Spleen (tissue), 11 donors: ENCODE measurements around the gene EIF4G1. TPM values are rescaled to one million over a fixed set of nuclear protein-coding genes. Genes with fewer than 3 reads are reported as not detected.
A peak's percentile ranks its signal among the peaks of the same experiment; 100 is the strongest.

Source experiments
- DNase-seq: peaks from one replicate; pipeline ENCODE4 v3.0.0-alpha.2; 2020
- H3K27ac ChIP-seq, 8 donors: fragments of 200-600 bp; sonication (generic) in 7 of 8; 1 replicate in 4 of 8; 2 replicates in 4 of 8; pipeline versions ENCODE4 v1.5.0 to v1.8.0; 2016 to 2021; ENCODE audit warnings: inconsistent platforms in 4 of 8, mild to moderate bottlenecking in 4 of 8, moderate library complexity in 1 of 8
- H3K27me3 ChIP-seq, 7 donors: fragments of 200-600 bp; sonication (generic) in 6 of 7; replicated peaks in 1 of 7; 1 replicate in 4 of 7; 2 replicates in 3 of 7; pipeline versions ENCODE4 v1.5.0 to v1.8.0; 2016 to 2021; ENCODE audit warnings: inconsistent platforms in 3 of 7, mild to moderate bottlenecking in 1 of 7
- H3K36me3 ChIP-seq, 6 donors: fragments of 200-600 bp; sonication (generic) in 5 of 6; 1 replicate in 4 of 6; 2 replicates in 2 of 6; pipeline versions ENCODE4 v1.5.0 to v1.8.0; 2016 to 2021; ENCODE audit warnings: inconsistent platforms in 2 of 6
- H3K4me1 ChIP-seq, 6 donors: fragments of 200-600 bp; sonication (generic) in 5 of 6; 1 replicate in 3 of 6; 2 replicates in 3 of 6; pipeline versions ENCODE4 v1.5.0 to v1.8.0; 2016 to 2021; ENCODE audit warnings: inconsistent platforms in 3 of 6
- H3K4me3 ChIP-seq, 8 donors: fragments of 200-600 bp; sonication (generic) in 7 of 8; 1 replicate in 4 of 8; 2 replicates in 4 of 8; pipeline versions ENCODE4 v1.5.0 to v1.8.0; 2016 to 2021; ENCODE audit warnings: inconsistent platforms in 4 of 8, mild to moderate bottlenecking in 4 of 8, moderate library complexity in 2 of 8
- H3K9me3 ChIP-seq, 8 donors: fragments of 200-600 bp; sonication (generic) in 7 of 8; 1 replicate in 4 of 8; 2 replicates in 4 of 8; pipeline versions ENCODE4 v1.5.0 to v1.8.0; 2016 to 2021; ENCODE audit warnings: inconsistent platforms in 4 of 8
- POLR2A ChIP-seq, 3 donors: fragments of 450-650 bp; IDR thresholded peaks; one replicate each; pipeline ENCODE4 v1.5.1; 2017; ENCODE audit warnings: antibody characterized with exemption in 3 of 3, mild to moderate bottlenecking in 1 of 3
- POLR2AphosphoS5 ChIP-seq, 3 donors: sonication (generic); formaldehyde crosslinking; IDR thresholded peaks; one replicate each; pipeline ENCODE4 v1.5.1; 2017; ENCODE audit warnings: antibody characterized with exemption in 3 of 3
- WGBS, 5 donors: extraction: QIAGEN DNeasy Blood & Tissue Kit in 3 of 5; methylation state at CpG; one replicate each; pipeline versions ENCODE4 v1.1.5 to v1.1.7; 2013 to 2018; 5-methylcytosine and 5-hydroxymethylcytosine counted together
- intact Hi-C: fragments of 100-400 bp; cut with DNase I; formaldehyde crosslinking; loops from one replicate; pipeline ENCODE4 v1.15.0; 2023; ENCODE audit warnings: low total_unique reads
- polyA plus RNA-seq, 3 donors: library from polyadenylated mRNA; stranded (reverse); fragments of 200-250 nt; gene quantifications; one replicate each; pipeline ENCODE4 v1.2.1, GENCODE V29; 2013
- total RNA-seq, 7 donors: library from RNA; depleted of rRNA in 3 of 7; stranded (reverse); fragments of >200 nt in 3 of 7; fragmentation: NEBNext Ultra II Directional in 4 of 7; extraction: Animal tissue kit (Norgen Biotek cat#: 25700) in 4 of 7; gene quantifications; one replicate each; pipeline versions ENCODE4 v1.1.0 to v1.2.1, GENCODE V29; 2016 to 2021
- TF ChIP-seq, protein P1 (sequence below), 11 experiments: fragments of 200-600 bp in 7 of 11; fragments of 450-650 bp in 4 of 11; sonication (generic) in 4 of 11; IDR thresholded peaks in 8 of 11; conservative IDR thresholded peaks in 3 of 11; 1 replicate in 7 of 11; 2 replicates in 4 of 11; pipeline versions ENCODE4 v1.4.0 to v1.8.0; 2016 to 2021; ENCODE audit warnings: antibody characterized with exemption in 11 of 11, inconsistent platforms in 4 of 11, mild to moderate bottlenecking in 1 of 11
- donor health status: healthy with polysubstance abuse.
- donor health status: DM: no; HTN: no; CAD: no; lungs with moderate emphysema.
- donor health status: DM: no; HTN: no; CAD: no.
- donor health status: Bipolar disorder and iron deficiency.
- donor health status: healthy.
- donor health status: DM: no; HTN: no; CAD: no.
- donor health status: DM: yes; HTN: yes; CAD: no.

The EIF4G1 gene
- total and polyA plus RNA-seq, 10 donors = 83.4 to 294 (median 230) TPM

DNA sequence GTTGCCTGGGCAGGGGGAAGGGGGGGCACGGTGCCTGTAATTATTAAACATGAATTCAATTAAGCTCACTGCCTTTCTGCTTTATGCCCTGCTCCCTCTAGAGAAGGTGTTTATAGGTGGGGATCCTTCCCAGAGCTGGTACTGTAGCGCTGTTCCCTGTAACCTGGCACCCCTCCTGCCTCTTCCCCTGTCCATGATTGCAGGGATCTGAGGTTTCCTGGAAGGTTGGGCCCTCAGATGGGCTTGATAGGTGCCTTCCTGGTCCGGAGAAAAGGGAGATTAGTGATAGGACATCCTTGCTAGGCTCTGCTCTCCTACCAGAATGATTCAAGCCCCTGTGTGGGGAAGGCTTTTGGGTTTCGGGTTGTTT lies 20.9 kb downstream of the EIF4G1 start:
- WGBS, 5 donors = 40 to 64% (median 56%) methylated on average over 4 of the region's 4 CpGs
- Histone ChIP-seq H3K27ac (peak overlapping the region; percentile 83 to 95 (median 89)), H3K4me1 (peaks cover 8 to 73% (median 41%) of the 10 kb centered on the region in 6 donors), H3K4me3 (peak overlapping the region in 6 of 8 donors; percentile 70 to 83 (median 78)), H3K36me3 (peaks cover 3 to 57% (median 50%) of the 10 kb centered on the region in 6 donors), H3K9me3 (no peaks in the 10 kb centered on the region), H3K27me3 (peaks cover 0 to 5% (median 0%) of the 10 kb centered on the region in 7 donors)
- no peak for DNase-seq
- intact Hi-C loops = no loop called here
- no peak for TF ChIP-seq POLR2A (IDR thresholded peaks at IDR 0.05)
- TF ChIP-seq, protein P1, sequence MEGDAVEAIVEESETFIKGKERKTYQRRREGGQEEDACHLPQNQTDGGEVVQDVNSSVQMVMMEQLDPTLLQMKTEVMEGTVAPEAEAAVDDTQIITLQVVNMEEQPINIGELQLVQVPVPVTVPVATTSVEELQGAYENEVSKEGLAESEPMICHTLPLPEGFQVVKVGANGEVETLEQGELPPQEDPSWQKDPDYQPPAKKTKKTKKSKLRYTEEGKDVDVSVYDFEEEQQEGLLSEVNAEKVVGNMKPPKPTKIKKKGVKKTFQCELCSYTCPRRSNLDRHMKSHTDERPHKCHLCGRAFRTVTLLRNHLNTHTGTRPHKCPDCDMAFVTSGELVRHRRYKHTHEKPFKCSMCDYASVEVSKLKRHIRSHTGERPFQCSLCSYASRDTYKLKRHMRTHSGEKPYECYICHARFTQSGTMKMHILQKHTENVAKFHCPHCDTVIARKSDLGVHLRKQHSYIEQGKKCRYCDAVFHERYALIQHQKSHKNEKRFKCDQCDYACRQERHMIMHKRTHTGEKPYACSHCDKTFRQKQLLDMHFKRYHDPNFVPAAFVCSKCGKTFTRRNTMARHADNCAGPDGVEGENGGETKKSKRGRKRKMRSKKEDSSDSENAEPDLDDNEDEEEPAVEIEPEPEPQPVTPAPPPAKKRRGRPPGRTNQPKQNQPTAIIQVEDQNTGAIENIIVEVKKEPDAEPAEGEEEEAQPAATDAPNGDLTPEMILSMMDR (IDR thresholded peaks at IDR 0.05 in 8 of 11, conservative IDR thresholded peaks at IDR 0.05 in 3 of 11) = no peak
- TF ChIP-seq POLR2AphosphoS5 (IDR thresholded peaks at IDR 0.05) = no peak

DNA sequence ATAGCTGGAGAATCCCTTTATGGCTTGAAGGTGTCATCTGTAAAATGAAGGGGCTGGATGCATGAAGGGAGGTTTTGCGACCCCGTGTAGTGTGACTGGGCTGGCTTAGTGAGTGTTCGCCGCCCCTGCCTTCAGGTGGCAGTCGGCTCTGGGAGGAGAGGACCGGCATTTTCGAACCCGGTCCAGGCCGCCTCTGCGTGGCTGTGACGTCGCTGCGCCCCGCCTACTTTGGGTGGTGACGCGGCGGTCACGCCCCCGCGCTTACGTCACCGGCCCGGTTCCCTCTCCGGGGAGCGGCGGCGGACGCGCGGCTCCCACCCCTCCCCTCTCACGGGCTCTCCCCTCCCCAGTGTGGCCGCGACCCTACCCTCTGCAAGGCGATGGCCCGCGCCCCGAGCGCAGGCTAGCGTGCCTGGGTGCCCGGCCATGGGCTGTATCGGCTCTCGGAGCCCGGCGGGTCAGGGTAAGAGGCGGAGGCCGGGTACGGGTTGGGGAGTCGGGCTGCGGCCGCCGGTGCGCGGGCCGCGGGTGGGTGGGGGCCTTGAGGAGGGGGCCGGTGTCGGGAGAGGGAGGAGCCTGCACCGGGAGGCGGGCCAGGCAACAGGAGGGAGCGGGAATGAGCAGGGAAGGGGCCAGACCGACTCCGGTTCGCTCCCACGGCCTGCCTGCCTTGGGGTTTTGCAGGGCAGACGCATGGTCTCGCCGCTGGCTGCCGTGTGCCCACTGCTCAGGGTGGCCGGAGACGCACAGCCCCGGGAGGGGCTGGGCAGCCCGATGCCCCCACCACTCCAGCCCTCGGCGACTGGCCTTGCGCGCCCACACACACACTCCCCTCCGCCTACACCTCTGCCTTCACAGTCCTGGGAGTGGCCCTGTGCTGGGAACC lies 21.5 kb downstream of the EIF4G1 start:
- 0 to 3% (median 1%) methylated on average over 21 to 77 of the region's 77 CpGs for WGBS, 5 donors
- Histone ChIP-seq H3K4me3 (peak overlapping the region; percentile 59 to 83 (median 75)), H3K27ac (peak overlapping the region; percentile 83 to 95 (median 89)), H3K4me1 (peaks cover 8 to 80% (median 41%) of the 10 kb centered on the region in 6 donors), H3K36me3 (peaks cover 3 to 51% (median 44%) of the 10 kb centered on the region in 6 donors), H3K9me3 (no peaks in the 10 kb centered on the region), H3K27me3 (peaks cover 0 to 5% (median 0%) of the 10 kb centered on the region in 7 donors)
- peak; percentile 96 for DNase-seq
- peak; percentile 91 to 96 (median 93) for TF ChIP-seq POLR2AphosphoS5 (IDR thresholded peaks at IDR 0.05)
- TF ChIP-seq, protein P1 (IDR thresholded peaks at IDR 0.05 in 8 of 11, conservative IDR thresholded peaks at IDR 0.05 in 3 of 11) = peak in 1 of 11 experiments; percentile 10
- no peak for TF ChIP-seq POLR2A (IDR thresholded peaks at IDR 0.05)
- intact Hi-C loops = no loop called here

DNA sequence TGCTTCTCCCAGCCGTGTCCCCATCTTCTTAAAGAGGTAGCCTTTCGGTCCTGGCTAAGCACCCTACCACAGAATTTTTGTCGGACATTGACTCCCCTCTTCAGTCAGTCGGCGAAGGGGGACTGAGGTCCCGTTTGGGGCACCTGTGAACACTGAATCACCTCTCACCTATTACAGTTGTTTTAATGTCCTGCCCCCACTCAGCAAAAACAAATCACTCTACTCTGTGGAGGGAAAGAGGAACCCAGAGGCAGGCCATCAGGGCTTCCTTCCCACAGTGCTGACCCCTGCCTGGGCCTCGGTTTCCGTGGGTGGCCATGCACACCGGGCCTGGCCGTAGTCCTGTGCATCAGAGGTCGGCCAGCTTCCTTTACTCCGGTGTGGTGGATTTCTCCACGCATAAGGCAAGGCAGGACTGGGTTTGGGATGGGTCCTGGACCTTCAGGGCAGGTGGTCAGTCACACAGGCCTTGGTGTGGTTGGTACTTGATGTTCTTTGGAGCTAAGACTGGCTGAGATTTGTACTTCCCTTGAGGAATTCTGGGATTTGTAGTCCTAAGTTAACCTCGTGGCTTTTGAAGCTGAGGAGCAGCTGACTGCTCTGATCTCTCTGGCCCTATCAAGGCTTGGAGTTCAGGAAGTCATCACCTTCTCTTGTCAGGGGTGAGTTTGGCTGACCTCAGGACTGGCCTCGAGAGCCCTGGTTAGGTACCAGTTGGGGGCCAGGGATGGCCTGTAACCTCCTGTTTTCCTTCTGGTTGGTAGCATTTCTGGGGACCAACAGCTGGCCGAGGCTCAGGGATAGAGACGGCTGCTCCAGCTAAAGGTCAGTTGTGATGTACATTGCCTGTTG lies 22.4 kb downstream of the EIF4G1 start:
- Histone ChIP-seq H3K4me3 (peak overlapping the region; percentile 59 to 83 (median 75)), H3K4me1 (peaks cover 8 to 74% (median 40%) of the 10 kb centered on the region in 6 donors), H3K36me3 (peaks cover 3 to 49% (median 36%) of the 10 kb centered on the region in 6 donors), H3K27ac (peak overlapping the region; percentile 83 to 95 (median 89)), H3K27me3 (peaks cover 0 to 5% (median 0%) of the 10 kb centered on the region in 7 donors), H3K9me3 (no peaks in the 10 kb centered on the region)
- 21 to 30% (median 25%) methylated on average over 12 to 17 of the region's 17 CpGs for WGBS, 5 donors
- TF ChIP-seq POLR2AphosphoS5 (IDR thresholded peaks at IDR 0.05) = peak in 2 of 3 donors; percentile 3 to 17
- TF ChIP-seq, protein P1 (IDR thresholded peaks at IDR 0.05 in 8 of 11, conservative IDR thresholded peaks at IDR 0.05 in 3 of 11) = no peak
- intact Hi-C loops = no loop called here
- DNase-seq = no peak
